Measurements from ENCODE around the gene GTF2F1. TPM values are rescaled to one million over a fixed set of nuclear protein-coding genes. Genes with fewer than 3 reads are reported as not detected.

GTF2F1 gene
- total RNA-seq, result 60.9 and 63.2 TPM in 2 replicates

- intact Hi-C loops (cut with micrococcal nuclease), result loop anchor here (1.0 kb wide), 5 partner anchors 20 to 113 kb away; partner anchors contain the start of gene CLPP
These were observed at the start of gene GTF2F1 for GRCh38 chr19:6393074-6393982. TSS of gene GTF2F1 (minus strand) at chr19:6393164. CDS start at chr19:6392995, 169 bp downstream.

GRCh38 chr19:6442087-6442688 is 49.2 kb upstream of the GTF2F1 start:
- intact Hi-C loops (cut with micrococcal nuclease), result no loop called here

GRCh38 chr19:6440905-6441304 is 47.9 kb upstream of the GTF2F1 start:
- intact Hi-C loops (cut with micrococcal nuclease), result no loop called here

- intact Hi-C loops (cut with micrococcal nuclease), result no loop called here
These were observed 46.8 kb upstream of the GTF2F1 start for GRCh38 chr19:6439743-6440142.

GRCh38 chr19:6433663-6434062 is 40.7 kb upstream of the GTF2F1 start, which contains the start of gene SLC25A41:
TSS of gene SLC25A41 (minus strand) at chr19:6433763. CDS start at chr19:6433693, 70 bp downstream.
- intact Hi-C loops (cut with micrococcal nuclease), result no loop called here

GRCh38 chr19:6433165-6433564 is 40.2 kb upstream of the GTF2F1 start:
- intact Hi-C loops (cut with micrococcal nuclease), result no loop called here

- intact Hi-C loops (cut with micrococcal nuclease), result no loop called here
These were observed 38.9 kb upstream of the GTF2F1 start for GRCh38 chr19:6431891-6432290.

- intact Hi-C loops (cut with micrococcal nuclease), result loop anchor here (10.0 kb wide), 1 partner anchor 75 kb away; the partner anchor contains the start of gene TUBB4A
These were observed 36.7 kb upstream of the GTF2F1 start for GRCh38 chr19:6429419-6430221.

GRCh38 chr19:6428692-6429418 is 35.9 kb upstream of the GTF2F1 start:
- intact Hi-C loops (cut with micrococcal nuclease), result loop anchor here (10.0 kb wide), 1 partner anchor 76 kb away; the partner anchor contains the start of gene TUBB4A

GRCh38 chr19:6427131-6427530 is 34.2 kb upstream of the GTF2F1 start:
- intact Hi-C loops (cut with micrococcal nuclease), result loop anchor here (10.0 kb wide), 1 partner anchor 78 kb away; the partner anchor contains the start of gene TUBB4A

GRCh38 chr19:6425732-6426620 is 33.0 kb upstream of the GTF2F1 start:
- intact Hi-C loops (cut with micrococcal nuclease), result loop anchor here (1.0 to 10.0 kb wide), 7 partner anchors 33 to 522 kb away; partner anchors contain the start of genes GPR108, GTF2F1, TUBB4A and VMAC

GRCh38 chr19:6424939-6425731 is 32.2 kb upstream of the GTF2F1 start:
- intact Hi-C loops (cut with micrococcal nuclease), result loop anchor here (1.0 to 10.0 kb wide), 8 partner anchors 32 to 521 kb away; partner anchors contain the start of genes GPR108, GTF2F1, TUBB4A and VMAC

GRCh38 chr19:6424195-6424938 is 31.4 kb upstream of the GTF2F1 start, which contains the start of gene KHSRP:
TSS of gene KHSRP (minus strand) at chr19:6424811. CDS start at chr19:6424701, 110 bp downstream.
- intact Hi-C loops (cut with micrococcal nuclease), result loop anchor here (1.0 to 10.0 kb wide), 2 partner anchors 62 to 80 kb away; partner anchors contain the start of gene TUBB4A

GRCh38 chr19:6423499-6424194 is 30.7 kb upstream of the GTF2F1 start:
- intact Hi-C loops (cut with micrococcal nuclease), result loop anchor here (1.0 to 10.0 kb wide), 2 partner anchors 61 to 81 kb away; partner anchors contain the start of gene TUBB4A

GRCh38 chr19:6421075-6422014 is 28.4 kb upstream of the GTF2F1 start:
- intact Hi-C loops (cut with micrococcal nuclease), result loop anchor here (10.0 kb wide), 1 partner anchor 83 kb away; the partner anchor contains the start of gene TUBB4A

- intact Hi-C loops (cut with micrococcal nuclease), result no loop called here
These were observed 25.6 kb upstream of the GTF2F1 start for GRCh38 chr19:6418562-6418932.

Data from T-helper 2 cell treated with Interferon-gamma antibody and Interleukin-4, amounts not matched to agents 100 ng/mL and 5 ng/mL, for 36 hours (primary cell).